GM12873 (cell line): ENCODE data around the gene SLC22A23.

ENCODE experiments used
- TF ChIP-seq, protein P1 (sequence below): IDR thresholded peaks from 2 replicates; pipeline ENCODE4 v1.5.1; 2012; ENCODE audit warnings: low read depth, mild to moderate bottlenecking, moderate library complexity, low read length, control low read depth; ENCODE audit not compliant: insufficient read depth; ENCODE audit errors: missing control alignments

Gene SLC22A23

DNA sequence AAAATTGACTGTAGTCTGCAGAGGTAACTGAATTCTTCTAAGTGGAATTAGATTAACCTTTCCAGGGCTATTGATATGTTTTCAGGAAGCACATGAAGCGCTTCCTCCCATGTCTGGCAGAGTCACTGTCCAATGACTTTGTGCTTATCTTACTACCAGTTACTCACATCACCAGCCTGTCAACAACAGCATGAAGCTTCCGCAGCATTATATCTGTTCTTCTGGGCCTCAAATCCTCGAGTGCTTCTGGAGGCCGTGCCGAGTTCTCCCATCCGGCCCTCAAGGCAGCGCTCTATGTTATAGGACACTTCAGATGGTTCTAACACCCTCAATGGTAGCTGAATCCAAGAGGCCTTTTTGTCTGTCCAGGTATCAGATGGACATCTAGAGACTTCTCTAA is 164.9 kb downstream of the SLC22A23 start:
- TF ChIP-seq, protein P1, sequence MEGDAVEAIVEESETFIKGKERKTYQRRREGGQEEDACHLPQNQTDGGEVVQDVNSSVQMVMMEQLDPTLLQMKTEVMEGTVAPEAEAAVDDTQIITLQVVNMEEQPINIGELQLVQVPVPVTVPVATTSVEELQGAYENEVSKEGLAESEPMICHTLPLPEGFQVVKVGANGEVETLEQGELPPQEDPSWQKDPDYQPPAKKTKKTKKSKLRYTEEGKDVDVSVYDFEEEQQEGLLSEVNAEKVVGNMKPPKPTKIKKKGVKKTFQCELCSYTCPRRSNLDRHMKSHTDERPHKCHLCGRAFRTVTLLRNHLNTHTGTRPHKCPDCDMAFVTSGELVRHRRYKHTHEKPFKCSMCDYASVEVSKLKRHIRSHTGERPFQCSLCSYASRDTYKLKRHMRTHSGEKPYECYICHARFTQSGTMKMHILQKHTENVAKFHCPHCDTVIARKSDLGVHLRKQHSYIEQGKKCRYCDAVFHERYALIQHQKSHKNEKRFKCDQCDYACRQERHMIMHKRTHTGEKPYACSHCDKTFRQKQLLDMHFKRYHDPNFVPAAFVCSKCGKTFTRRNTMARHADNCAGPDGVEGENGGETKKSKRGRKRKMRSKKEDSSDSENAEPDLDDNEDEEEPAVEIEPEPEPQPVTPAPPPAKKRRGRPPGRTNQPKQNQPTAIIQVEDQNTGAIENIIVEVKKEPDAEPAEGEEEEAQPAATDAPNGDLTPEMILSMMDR, result no peak

DNA sequence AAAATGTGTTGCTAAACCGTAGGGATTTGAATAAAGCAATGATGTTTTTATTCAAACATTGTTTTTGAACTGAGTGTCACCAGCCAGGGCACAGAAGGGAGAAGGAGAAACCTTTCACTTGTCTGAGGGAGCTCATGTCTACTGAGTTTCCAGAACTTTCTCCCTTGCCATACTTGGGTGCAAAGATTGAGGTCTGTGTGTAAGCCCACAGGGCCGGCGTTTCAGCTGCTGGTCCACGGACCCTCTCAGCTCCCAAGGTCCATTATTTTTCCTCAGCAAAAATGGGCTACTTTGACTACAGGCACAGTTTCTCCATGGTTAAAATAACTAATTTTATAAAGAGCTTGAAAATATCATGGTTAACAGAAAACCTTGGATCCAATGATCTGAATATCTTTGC is 165.5 kb downstream of the SLC22A23 start:
- TF ChIP-seq, protein P1, result no peak

DNA sequence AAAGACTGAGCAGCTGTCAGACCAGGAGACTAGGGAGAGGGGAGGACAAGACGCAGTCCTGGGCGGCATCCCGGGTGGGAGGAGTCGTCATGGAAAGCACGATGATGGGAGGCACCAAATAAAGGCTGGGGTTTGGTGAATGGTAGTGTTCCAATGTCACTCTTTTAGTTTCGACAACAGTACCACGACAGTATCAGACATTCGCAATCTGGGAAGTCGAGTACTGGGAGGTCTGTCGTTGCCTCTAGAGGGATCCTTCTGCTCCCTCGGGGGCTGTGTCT is 166.0 kb downstream of the SLC22A23 start:
- TF ChIP-seq, protein P1, result no peak

DNA sequence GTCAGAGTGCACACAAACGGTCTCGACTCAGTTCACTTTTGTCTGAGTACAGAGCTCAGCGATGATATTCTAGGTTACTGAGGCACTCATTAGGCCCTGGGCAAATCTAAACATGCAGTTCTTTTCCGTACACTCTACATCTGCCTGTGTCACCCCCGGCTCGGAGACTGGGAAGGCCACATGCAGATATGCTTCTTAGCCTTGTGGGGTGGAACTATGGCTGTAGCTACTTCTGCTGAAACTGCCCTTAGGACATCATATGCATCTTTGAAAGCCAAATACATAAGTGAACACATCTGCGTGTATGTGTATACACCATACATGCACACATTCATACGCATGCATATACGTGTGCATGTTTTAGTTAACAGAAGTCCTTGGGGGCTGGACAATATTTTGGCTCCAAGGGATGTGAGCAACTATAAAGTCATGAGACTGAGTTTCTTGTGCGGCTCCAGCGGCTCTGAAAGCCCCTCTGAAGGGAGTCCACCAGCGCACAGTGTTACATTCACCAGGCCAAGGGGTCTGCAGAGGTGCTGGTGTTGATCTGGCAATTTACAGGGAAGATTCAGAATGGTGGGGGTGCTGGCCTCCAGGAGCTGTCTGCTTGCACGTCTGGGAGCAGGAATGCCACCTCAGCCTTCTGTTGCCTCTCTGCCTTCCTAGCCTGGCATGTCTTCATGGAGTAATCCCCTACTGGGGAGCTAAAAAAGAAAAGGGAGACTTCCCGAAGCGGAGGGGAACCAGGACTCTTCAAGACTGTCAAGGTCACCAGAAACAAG is 166.5 kb downstream of the SLC22A23 start:
- TF ChIP-seq, protein P1, result no peak

DNA sequence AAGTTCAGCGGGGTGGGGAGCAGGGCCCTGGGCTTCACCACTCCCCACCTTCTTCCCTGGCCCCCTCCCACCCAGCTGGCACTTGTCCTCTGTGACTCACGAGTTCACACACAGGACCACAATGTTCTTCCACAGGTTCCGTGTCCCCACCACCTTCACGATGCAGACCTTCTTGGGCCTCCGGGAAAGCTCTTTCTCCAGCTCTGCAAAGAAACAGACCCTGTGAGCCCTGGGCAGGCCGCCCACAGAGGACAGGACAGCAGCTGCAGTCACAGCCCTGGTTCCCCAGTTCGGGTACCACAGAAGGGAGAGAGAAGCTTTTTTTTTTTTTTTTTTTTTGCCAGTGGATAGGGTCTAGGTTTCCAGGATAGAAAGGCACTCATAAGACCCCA is 167.2 kb downstream of the SLC22A23 start:
- TF ChIP-seq, protein P1, result no peak

DNA sequence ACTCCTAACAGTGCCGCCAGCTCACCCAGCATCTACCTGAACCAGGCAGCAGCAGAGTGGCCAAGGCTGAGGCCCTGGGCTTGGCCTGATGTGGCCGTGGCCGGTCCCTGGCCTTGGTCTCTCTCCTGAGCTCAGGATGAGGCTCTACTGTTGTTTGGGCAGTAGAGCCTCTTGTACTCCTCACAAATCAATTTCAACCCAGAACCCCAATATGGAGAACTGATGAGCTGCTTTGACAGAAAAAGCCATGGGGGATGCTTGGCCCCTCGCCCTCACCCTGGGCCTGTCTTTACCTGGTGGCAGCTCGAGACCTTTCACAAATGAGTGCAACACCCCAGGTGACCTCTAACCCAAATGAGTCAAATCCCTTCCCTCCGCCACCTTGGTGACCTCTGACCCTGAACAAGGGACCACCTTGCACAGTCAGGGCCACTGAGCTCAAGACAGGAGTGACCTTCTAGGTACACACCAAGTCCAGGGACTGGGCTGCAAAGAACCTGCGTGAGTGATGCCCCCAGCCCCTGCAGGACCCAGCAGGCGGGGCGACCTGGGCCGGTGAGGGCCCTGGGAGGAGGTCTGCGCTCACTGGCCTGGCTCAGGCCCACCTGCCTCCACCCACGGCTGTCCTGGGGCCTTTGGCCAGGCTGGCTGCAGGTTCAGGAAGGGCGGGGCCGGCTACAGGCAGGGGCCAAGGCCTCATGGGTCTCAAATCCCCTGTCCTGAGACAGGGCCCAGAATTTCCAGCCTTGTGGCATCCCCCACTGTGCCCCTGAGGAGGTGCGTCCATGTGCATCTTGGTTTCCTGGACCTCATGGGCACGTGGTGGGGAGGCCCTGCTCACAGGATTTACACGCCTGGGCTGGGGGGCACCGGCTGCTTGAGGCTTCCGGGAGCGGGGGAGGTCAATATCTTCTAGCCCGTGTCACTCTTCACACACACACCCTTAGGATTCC is 167.9 kb downstream of the SLC22A23 start:
- TF ChIP-seq, protein P1, result no peak

DNA sequence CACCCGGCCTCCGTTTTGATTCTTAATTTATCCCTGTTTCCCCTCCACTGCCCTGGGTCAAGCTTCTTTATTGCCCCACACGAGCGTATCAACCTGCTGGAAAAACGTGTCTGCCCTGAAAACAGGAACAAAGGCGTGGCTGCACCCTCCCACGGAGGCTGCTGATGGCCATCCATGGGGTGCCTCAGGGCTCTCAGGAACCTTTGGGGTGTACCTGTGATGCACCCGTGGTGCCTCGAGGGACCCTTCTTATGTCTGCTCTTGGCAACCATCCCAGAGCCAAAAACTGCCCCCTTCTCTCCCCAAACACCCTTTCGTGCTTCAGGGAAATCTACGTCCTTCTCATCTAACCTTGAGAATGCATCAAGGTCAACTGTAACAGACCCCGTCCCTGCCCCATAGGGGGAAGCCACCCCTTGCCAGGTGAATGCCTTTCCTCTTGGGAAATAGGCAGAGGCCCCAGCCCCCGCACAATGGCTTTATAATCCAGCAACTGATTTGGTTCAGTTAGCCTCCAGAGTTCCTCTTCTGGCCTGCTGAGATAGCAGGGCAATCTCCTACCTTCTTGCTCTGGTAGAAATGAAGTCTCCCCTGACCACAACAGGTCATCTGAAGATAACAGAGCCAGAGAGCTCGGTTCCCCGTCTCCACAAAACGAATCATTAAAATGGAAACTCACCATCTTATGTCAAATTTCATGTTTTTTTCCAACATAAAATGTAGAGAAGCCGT is 168.7 kb downstream of the SLC22A23 start:
- TF ChIP-seq, protein P1, result no peak
